IPS-18c (cell line): ENCODE measurements around the gene SRMS.

ENCODE experiments used
- H3K4me3 ChIP-seq: 2 replicates; pipeline ENCODE4 v1.7.0; 2013; ENCODE audit warnings: low read depth, mild to moderate bottlenecking, low read length, moderate library complexity; ENCODE audit not compliant: insufficient read depth
- H3K9me3 ChIP-seq: one replicate; pipeline ENCODE4 v1.6.1; 2013; ENCODE audit warnings: mild to moderate bottlenecking, low read length, moderate library complexity; ENCODE audit not compliant: control insufficient read depth, insufficient read depth

Gene SRMS

DNA sequence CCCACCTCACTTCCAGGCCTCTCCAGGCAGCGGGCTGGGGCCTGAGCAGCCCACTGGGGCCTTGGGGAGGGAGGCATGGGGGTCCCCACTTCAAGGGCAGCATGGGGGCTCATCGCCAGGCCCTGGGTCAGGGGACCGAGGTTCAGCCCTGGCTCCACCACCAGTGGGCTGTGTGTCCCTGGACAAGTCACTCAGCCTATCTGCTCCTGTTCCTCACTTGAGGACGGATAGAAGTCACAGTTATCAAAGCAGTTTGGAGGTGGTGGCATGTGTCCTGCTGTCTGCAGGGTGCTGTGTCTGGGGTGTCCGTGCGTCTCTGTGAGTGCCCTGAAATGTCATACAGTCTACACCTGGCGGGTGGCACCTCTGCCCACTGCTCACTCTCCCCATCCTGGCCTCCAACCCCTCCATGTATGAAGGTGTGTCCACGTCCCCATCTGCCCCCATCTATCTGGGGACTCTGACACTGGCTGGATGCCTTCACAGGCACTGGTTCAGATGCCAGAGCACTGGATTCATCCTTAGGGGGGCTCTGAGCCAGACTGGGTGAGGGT, 52.3 kb downstream of the SRMS start:
- H3K4me3 ChIP-seq = no peak overlapping the region

DNA sequence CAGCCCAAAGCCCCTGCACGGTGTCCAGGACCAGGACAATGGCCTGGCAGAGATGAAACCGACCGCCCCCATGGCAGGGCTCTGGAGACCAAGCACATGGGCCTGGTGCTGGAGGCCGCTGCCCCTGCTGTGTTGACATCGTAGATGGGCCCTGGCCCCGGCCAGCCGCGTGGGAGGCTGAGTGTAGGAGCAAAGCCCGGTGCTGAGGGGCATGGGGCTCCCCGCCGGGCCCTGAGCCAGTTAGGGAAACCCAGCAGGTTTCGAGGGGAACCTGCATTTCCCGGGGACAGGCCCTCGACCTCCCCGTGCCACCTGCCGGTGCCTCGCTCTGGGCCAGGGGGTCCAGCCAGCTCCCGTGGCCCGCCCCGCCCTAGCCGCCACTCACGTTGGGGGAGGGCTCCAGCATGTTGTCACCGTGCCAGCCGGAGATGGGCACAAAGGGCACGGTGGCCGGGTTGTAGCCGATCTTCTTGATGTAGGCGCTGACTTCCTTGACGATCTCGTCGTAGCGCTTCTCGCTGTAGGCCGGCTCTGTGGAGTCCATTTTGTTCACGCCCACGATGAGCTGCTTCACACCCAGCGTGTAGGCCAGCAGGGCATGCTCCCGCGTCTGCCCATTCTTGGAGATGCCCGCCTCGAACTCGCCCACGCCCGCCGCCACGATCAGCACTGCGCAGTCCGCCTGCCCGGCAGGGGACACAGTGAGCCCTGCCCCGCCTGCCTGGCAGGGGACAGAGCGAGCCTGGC, 53.0 kb downstream of the SRMS start:
- peaks cover 2% of the 10 kb centered on the region for H3K9me3 ChIP-seq
- no peak overlapping the region for H3K4me3 ChIP-seq

More for the DNA sequence above, 52.3 kb downstream of the SRMS start:
- peaks cover 2% of the 10 kb centered on the region for H3K9me3 ChIP-seq

DNA sequence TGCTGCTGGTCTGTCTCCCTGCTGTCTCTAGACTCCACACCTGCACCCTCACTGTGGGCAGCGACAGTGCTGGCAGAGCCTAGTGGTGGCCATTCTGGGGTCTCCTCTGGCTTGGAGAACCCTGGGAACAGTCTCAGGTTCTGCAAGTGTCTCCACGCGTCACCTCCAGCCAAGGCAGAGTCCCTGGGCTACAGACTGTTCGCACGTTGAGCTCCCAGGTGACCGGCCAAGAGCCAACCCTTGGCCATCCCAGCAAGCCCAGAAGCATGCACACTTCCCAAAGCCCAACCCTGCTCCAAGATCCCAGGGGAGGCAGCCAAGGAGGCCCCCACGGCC, 53.5 kb downstream of the SRMS start:
- Histone ChIP-seq H3K4me3 (no peak overlapping the region), H3K9me3 (peaks cover 2% of the 10 kb centered on the region)

DNA sequence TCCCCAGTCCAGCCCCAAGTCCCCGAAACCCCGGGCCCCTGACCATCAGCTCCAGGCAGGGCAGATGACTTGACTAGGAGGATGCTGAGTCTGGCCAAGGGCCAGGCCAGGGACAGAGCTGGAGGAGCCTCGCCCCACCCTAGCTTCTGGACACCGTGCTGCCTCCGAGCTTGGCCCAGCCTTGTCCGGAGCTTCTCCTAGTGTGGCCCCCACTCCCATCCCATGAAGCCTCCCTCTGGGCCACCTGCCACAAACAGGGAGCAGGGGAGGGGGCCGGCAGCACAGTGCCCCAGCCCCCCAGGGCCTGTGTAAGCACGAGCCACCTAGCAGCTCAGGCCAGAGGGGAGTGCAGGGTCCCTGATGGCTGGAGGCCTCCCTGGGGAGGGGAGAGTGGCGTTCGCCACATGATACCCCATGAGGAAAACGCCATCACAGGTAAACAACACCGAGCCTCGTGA, 54.0 kb downstream of the SRMS start:
- peaks cover 2% of the 10 kb centered on the region for H3K9me3 ChIP-seq
- no peak overlapping the region for H3K4me3 ChIP-seq

DNA sequence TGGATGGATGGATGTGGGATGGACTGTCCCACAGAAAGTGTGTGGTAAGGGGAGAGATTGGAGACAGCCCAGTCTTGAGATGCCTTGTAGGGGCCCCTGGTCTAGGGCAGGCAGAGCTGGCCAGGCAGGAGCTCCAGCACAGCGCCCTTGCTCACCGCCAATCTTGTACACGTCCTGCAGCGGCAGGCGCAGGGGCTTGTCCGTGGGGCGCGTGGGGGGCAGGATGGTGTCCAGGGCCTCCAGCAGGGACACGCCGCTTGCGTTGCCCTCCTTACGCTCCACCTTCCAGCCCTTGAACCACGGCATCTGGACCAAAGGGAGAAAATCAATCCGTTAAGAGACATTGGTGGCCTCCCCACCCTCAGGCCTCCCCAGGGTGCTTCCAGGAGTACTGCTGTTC, 54.6 kb downstream of the SRMS start:
- Histone ChIP-seq H3K9me3 (peaks cover 2% of the 10 kb centered on the region), H3K4me3 (no peak overlapping the region)

DNA sequence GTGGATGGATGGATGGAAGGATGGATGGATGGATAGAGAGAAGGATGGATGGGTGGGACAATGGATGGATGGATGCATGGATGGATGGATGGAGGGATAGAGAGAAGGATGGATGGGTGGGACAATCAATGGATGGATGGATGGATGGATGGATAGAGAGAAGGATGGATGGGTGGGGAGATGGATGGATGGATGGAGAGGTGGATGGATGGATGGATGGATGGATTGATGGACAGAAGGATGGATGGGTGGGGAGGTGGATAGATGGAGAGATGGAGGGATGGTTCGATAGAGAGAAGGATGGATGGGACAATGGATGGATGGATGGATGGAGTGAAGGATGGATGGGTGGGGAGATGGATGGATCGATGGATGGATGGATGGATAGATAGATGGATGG, 55.0 kb downstream of the SRMS start:
- no peak overlapping the region for H3K4me3 ChIP-seq
- H3K9me3 ChIP-seq = peaks cover 2% of the 10 kb centered on the region

DNA sequence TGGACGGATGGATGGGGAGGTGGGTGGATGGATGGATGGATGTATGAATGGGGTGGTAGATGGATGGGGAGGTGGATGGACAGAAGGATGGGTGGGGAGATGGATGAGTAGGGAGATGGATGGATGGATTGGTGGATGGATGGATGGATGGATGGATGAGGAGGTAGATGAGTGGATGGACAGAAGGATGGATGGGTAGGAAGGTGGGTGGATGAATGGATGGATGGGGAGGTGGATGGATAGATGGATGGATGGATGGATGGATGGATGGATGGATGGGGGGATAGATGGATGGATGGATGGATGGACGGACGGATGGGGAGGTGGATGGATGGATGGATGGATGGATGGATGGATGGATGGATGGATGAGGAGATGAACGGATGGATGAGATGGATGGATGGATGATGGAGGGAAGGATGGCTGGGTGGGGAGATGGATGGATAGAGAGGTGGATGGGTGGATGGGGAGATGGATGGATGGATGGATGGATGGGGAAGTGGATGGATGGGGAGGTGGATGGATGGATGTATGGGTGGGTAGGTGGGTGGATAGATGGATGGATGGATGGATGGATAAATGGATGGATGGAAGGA, 55.8 kb downstream of the SRMS start:
- Histone ChIP-seq H3K4me3 (no peak overlapping the region), H3K9me3 (peaks cover 2% of the 10 kb centered on the region)

DNA sequence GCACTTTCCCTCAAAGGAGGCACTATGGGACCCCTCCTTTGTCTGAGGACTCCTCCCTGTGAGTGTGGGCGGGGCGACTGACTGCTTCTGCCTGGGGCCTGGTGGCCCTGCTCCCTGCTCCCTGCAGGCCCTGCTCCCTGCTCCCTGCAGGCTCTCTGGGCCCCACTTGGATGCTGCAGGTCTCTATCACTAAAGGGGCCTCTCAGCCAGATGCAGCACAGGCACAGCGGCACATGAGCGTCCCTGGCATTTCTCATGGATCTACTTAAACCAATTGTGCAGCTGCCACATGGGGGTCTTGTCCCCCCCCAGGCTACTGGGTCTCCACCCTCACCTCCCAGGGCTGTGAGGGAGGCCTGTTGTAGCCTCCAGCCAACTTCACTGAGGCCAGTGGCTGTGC, 56.5 kb downstream of the SRMS start:
- H3K9me3 ChIP-seq = peaks cover 2% of the 10 kb centered on the region

More for the DNA sequence above, 56.5 kb downstream of the SRMS start:
- H3K4me3 ChIP-seq = no peak overlapping the region
